Measurements from ENCODE around the gene UBAC1.

Gene UBAC1

GRCh38 chr9:135993765-135994500, 32.8 kb upstream of the UBAC1 start:
- DNase-seq, result no peak

DNA sequence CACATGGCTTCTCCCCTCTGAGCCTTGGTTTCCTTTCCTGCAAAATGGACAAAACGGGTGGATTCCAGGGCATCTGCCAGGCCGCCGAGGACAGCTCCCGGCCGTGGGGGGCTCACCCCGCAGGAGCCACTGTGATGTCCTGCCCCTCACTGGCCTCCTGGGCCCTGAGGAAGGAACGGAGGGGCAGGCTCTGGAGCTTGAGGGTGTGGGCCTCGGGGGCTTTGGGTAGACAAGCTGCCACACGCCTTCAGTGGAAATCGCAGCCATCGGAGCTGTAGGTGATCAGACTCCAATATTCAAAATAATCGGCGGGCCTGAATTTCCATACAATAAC, 32.2 kb upstream of the UBAC1 start:
- no peak for DNase-seq

GRCh38 chr9:135992486-135993408, 31.6 kb upstream of the UBAC1 start:
- DNase-seq, result peak in 4 of 6 experiments; percentile 7 to 23 (median 9)

DNA sequence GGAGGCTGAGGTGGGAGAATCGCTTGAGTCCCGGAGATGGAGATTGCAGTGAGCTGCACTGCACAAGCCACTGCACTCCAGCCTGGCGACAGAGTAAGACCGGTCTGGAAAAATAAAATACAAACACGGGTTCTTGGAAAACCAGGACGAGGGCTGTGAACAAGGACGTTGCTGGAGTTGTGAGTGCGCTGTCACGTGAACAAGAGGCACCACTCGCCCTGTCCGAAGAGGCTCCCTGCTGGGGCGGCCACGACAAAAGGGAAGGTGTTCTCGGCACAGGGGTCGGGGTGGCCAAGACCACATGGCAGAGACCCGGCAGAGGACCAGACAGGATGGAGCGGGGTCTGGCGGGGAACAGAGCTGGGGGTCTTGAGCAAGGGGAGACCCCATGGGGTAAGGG, 30.6 kb upstream of the UBAC1 start:
- no peak for DNase-seq

DNA sequence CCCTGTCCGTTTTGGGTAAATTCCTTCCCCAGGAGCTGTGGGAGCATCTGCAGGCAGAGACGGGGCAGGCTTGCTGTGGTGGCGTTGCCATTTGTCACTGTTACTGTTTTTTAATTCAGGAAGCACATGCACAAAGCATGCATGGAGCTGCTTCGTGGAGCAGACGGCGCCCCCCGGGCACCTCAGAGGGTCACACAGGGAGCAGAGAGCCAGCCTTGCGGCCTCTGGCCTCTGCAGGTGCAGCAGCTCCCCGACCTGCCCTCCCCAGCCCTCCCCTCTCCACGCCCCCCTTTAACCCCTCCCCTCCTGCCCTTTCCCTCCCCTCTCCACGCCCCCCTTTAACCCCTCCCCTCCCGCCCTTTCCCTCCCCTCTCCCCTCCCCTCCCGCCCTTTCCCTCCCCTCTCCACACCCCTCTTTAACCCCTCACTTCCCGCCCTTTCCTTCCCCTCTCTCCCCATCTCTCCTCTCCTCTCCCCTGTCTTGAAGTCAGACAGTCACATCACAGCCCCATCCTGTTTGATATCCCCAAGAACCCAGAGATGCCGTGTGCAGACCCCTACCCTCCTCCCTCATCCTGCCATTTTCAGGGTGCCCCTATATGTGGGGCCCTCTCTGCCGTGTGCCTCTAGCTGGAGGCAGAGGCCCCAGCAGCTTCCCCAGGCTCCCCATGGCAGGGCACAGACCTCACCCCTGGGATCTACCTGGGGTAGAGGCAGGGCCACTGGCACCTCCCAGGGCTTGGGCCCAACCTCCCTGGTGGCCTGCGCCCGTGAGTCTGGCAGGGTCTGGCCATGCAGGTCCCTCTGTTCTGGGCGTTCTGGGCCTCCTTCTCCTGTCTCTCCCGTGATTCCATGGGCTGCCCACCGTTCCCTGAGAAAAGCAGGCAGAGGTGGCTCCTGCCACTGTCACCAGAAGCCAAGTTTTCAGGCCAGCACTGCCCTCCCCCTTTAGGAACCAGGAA, 29.6 kb upstream of the UBAC1 start:
- peak; percentile 53 to 88 (median 76) for DNase-seq

DNA sequence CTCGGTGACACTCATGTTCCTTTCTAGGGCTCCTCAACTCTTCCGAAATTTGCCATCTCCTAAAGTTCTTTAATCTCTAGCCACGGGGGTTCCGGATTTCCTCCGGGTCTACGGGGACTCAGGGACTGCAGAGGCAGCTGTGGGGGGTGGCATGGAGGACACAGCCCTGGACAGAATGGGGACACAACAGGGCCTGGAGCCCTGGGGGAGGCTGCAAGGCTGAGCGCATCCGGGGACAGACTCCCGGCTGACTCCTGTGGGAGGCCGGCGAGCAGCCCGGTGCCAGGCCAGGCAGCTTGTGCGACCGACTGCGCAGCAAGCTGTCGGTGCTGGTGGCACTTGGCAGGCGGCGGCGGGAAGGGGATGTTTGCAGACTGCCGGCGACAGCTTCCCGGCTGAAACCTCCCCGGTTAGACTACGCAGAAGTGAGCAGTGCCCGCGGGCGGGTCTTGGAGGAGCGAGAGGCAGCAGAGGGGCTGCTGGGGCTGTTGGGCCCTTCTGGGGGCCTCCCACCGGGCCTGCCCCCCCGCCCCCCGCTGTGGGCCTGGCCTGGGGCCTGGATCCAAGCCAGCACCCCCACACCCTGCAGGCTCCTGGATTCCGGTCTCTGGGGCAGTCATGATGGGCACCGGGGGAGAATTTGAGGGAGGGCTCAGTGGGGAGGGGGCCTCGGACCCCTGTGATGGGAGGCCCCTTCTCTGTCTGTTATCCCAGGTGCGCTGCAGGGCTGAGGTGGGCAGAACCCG, 28.7 kb upstream of the UBAC1 start:
- peak in 5 of 6 experiments; percentile 9 to 42 (median 27) for DNase-seq

- no peak for DNase-seq
These were observed 28.0 kb upstream of the UBAC1 start for GRCh38 chr9:135989157-135989556.

- DNase-seq, result no peak
These were observed 27.3 kb upstream of the UBAC1 start for GRCh38 chr9:135988493-135988892.

DNA sequence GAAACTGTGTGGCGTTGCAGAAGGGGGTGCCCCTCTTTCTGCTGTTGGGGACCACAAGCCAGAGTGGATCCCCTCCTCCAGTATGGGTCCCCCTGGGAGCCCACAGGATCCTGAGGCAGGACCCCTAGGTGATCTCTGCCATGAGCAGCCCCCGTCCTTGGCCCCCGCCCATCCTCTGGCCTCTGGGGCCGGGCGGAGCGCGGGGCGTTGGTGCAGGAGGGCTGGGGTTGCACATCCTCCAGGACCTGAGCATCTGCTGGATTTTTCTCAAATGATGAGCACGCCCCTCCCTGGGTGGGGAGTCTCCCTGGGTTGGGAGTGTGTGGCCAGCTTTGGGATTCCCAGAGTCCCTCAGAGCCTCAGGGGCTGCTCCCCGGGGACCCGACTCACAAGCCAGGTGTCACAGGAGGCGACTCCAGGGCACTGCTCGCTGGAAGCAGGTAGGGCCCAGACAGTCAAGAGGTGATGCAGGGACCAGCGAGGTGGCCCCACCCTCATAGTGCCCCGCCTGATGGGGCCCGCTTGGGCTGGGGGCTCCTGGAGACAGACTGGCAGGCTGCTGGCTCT, 26.7 kb upstream of the UBAC1 start:
- no peak for DNase-seq

DNA sequence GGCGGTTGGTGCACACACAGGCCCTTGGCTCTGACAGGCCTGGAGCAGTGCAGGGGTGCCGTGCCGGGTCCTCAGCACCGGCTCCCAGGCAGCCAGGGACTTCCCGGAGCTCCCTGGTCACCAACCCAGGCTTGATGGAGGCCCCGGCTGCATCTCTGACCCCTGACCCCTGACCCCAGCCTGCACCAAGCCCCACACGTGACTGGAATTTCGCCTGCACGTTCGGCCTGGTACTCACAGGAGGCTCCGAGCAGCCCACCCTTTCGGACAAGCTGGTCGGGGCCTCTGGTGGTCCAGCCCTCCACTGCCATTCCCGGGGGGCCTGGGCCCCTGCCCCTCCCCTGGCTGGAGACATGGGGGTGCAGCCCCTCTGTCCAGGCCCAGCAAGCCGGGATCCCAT, 25.4 kb upstream of the UBAC1 start:
- DNase-seq, result no peak

GRCh38 chr9:135985889-135986288, 24.7 kb upstream of the UBAC1 start:
- no peak for DNase-seq

DNA sequence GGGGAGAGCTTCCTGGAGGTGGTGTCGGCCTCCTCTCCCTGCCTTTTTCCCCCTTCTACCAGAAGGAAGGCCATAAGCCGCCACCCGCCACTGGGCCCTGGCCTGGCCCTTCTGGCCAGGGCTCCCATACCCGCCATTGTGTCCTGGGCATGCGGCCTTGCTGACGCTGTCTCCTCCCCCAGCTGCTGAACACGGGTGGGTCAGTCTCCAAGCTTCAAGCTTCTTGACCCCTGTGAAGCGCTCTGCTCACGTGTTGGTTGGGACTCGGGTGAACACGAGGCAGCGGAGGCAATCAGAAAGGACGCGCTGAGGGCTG, 24.2 kb upstream of the UBAC1 start:
- no peak for DNase-seq

GRCh38 chr9:135984072-135984710, 23.0 kb upstream of the UBAC1 start:
- DNase-seq, result no peak

GRCh38 chr9:135983208-135984071, 22.3 kb upstream of the UBAC1 start:
- DNase-seq, result no peak

- no peak for DNase-seq
These were observed 21.5 kb upstream of the UBAC1 start for GRCh38 chr9:135982499-135983207.

DNA sequence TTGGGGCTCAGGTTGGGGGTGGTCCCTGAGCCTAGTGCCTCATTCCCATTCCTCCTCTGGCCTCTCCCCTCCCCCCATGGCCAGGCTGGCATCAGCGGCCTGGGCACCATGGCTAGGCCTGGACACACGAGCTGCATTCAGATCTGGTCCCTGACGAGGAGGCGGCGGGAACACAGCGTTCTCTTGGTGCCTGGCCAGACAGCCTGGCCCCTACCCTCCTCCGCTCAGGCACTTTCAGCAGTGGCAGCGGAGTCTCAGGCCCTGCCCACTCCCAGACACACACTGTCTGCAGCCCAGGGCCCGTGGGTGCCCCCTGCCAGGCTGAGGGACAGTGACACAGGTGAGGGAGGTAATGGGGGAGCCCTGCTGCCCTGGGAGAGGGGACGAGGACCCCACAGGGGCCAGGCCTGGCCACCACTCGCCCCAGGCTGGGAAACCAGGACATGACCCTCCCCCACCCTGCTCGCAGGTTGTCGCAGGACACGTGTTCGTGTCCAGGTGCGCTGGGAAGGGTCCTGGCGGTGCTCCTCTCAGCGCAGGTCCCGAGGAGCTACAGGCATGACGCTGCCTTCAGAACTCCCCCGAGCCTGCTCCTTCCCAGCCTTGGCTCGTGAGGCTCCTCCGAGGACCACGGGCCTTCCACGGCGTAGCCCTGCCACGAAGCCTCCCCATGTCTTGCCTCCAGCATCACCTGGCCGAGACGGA, 19.9 kb upstream of the UBAC1 start:
- DNase-seq, result no peak

DNA sequence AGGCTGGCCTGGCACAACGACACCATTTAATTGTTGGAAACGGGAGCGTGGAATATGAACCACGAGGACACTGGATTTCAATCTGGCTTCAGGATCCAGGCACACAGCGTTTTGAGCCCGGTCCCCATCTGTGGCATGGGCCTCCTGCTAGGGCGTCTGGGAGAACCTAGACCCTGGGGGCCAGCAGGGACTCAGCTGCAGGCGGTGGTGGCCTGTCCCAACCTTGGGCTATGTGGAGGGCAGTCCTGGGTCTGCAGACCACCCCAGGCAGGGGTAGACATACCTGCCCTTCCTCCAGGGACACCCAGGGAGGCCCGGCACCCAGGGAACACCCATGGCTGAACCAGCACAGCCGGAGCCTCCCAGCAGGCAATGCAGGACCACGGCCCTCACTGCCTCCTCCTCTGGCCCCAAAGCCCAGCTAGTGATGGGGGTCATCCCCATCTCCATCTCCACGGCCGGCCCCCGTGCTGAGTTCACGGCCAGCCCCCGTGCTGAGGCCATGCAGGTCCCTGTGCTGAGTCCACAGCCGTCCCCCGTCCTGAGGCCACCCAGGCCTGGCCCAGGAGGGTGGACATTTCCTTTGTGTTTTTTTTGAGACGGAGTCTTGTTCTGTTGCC, 18.5 kb upstream of the UBAC1 start:
- peak in 1 of 6 experiments; percentile 35 for DNase-seq
